CD4-positive, alpha-beta T cell treated with Interleukin-15 for 1 hour (primary cell): ENCODE data around the gene TNRC18.

Experiments used
- DNase-seq: peaks from one replicate; pipeline ENCODE4 v3.0.0-alpha.2; 2020

Gene TNRC18

GRCh38 chr7:5396999-5397663 lies 26.5 kb downstream of the TNRC18 start:
- DNase-seq: peak; percentile 98

- DNase-seq: peak; percentile 77
Observed at GRCh38 chr7:5396542-5396941, 27.1 kb downstream of the TNRC18 start.

- DNase-seq: no peak
Observed at GRCh38 chr7:5395246-5395645, 28.4 kb downstream of the TNRC18 start.

GRCh38 chr7:5394264-5395105 lies 29.1 kb downstream of the TNRC18 start:
- no peak for DNase-seq

GRCh38 chr7:5393748-5394147 lies 29.9 kb downstream of the TNRC18 start:
- DNase-seq: no peak

- DNase-seq: no peak
Observed at GRCh38 chr7:5393328-5393727, 30.3 kb downstream of the TNRC18 start.

- DNase-seq: no peak
Observed at GRCh38 chr7:5390918-5391317, 32.7 kb downstream of the TNRC18 start.

GRCh38 chr7:5388905-5389433 lies 34.7 kb downstream of the TNRC18 start:
- DNase-seq: no peak

GRCh38 chr7:5388273-5388901 lies 35.2 kb downstream of the TNRC18 start:
- DNase-seq: no peak

GRCh38 chr7:5387711-5388245 lies 35.9 kb downstream of the TNRC18 start:
- DNase-seq: no peak

- no peak for DNase-seq
Observed at GRCh38 chr7:5384618-5385017, 39.0 kb downstream of the TNRC18 start.

- no peak for DNase-seq
Observed at GRCh38 chr7:5383314-5384098, 40.1 kb downstream of the TNRC18 start.

GRCh38 chr7:5382281-5382892 lies 41.2 kb downstream of the TNRC18 start:
- DNase-seq: no peak

GRCh38 chr7:5381071-5381772 lies 42.4 kb downstream of the TNRC18 start:
- no peak for DNase-seq

GRCh38 chr7:5380350-5381070 lies 43.1 kb downstream of the TNRC18 start:
- no peak for DNase-seq

GRCh38 chr7:5379546-5379945 lies 44.1 kb downstream of the TNRC18 start:
- no peak for DNase-seq

- DNase-seq: no peak
Observed at GRCh38 chr7:5377816-5378215, 45.8 kb downstream of the TNRC18 start.

- DNase-seq: no peak
Observed at GRCh38 chr7:5377279-5377678, 46.4 kb downstream of the TNRC18 start.

GRCh38 chr7:5375925-5376324 lies 47.7 kb downstream of the TNRC18 start:
- no peak for DNase-seq

- no peak for DNase-seq
Observed at GRCh38 chr7:5374464-5374863, 49.2 kb downstream of the TNRC18 start.

- no peak for DNase-seq
Observed at GRCh38 chr7:5373300-5373699, 50.3 kb downstream of the TNRC18 start.
